IPS DF 6.9 (cell line): ENCODE data around the gene DCLK1.

Experiments
- DNase-seq: peaks from one replicate; pipeline ENCODE4 v3.0.0-alpha.2; 2013; ENCODE audit warnings: low read depth, low spot score
- H3K27ac ChIP-seq: one replicate; pipeline ENCODE4 v1.5.1; 2013; ENCODE audit warnings: low read length, control low read depth
- H3K27me3 ChIP-seq: 2 replicates; pipeline ENCODE4 v1.6.1; 2013; ENCODE audit warnings: mild to moderate bottlenecking, low read length; ENCODE audit not compliant: control insufficient read depth, insufficient read depth
- H3K36me3 ChIP-seq: 2 replicates; pipeline ENCODE4 v1.6.1; 2013; ENCODE audit warnings: low read length; ENCODE audit not compliant: control insufficient read depth, insufficient read depth
- H3K4me1 ChIP-seq: 2 replicates; pipeline ENCODE4 v1.6.1; 2013; ENCODE audit warnings: low read length; ENCODE audit not compliant: control insufficient read depth, insufficient read depth
- H3K4me3 ChIP-seq: 2 replicates; pipeline ENCODE4 v1.5.1; 2013; ENCODE audit warnings: mild to moderate bottlenecking, low read length
- H3K9me3 ChIP-seq: 2 replicates; pipeline ENCODE4 v1.6.1; 2013; ENCODE audit warnings: low read length, inconsistent platforms; ENCODE audit not compliant: control insufficient read depth, insufficient read depth
- WGBS: extraction: QIAGEN DNeasy Blood & Tissue Kit; methylation state at CpG from one replicate; pipeline ENCODE4 v1.1.7; 2013; ENCODE audit warnings: mixed read lengths, missing lambda C conversion rate; ENCODE audit not compliant: insufficient read length, insufficient coverage; 5-methylcytosine and 5-hydroxymethylcytosine counted together

The DCLK1 gene

GRCh38 chr13:36089130-36089647 lies 42.0 kb downstream of the DCLK1 start:
- no peak for DNase-seq
- Histone ChIP-seq H3K4me3 (no peak overlapping the region), H3K27ac (no peak overlapping the region), H3K9me3 (no peaks in the 10 kb centered on the region), H3K27me3 (no peaks in the 10 kb centered on the region), H3K36me3 (no peaks in the 10 kb centered on the region), H3K4me1 (no peaks in the 10 kb centered on the region; the same call in 1 of the 2 replicates)
- no CpG with 5 or more reads among the region's 7 CpGs for WGBS

DNA sequence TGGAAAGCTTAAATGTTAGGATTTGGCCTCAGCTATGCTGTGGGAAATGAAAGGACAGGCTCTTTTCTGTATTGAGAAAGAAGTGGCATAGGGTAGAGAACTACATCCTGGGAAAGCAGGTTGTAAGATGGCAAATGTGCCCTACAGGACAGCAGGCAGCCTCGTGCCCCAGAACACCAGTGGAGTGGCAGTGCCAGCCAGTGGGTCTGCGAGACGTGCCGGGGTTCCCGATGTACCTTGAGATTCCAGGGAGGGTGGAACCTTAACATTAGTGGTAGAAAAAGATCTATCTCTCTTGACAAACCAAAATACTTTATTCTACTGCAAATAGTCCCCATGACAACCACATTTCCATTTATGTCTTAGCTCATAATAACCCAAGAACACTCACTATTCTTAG lies 42.7 kb downstream of the DCLK1 start:
- no peak for DNase-seq
- no peak overlapping the region for H3K27ac ChIP-seq
- H3K4me3 ChIP-seq = no peak overlapping the region
- no peaks in the 10 kb centered on the region for H3K36me3 ChIP-seq
- no peaks in the 10 kb centered on the region for H3K9me3 ChIP-seq
- WGBS = no CpG with 5 or more reads among the region's 5 CpGs
- no peaks in the 10 kb centered on the region; the same call in 1 of the 2 replicates for H3K4me1 ChIP-seq
- no peaks in the 10 kb centered on the region for H3K27me3 ChIP-seq

GRCh38 chr13:36088001-36088400 lies 43.2 kb downstream of the DCLK1 start:
- H3K4me1 ChIP-seq = no peaks in the 10 kb centered on the region; the same call in 1 of the 2 replicates
- no peak for DNase-seq
- no CpG with 5 or more reads among the region's 2 CpGs for WGBS
- H3K9me3 ChIP-seq = no peaks in the 10 kb centered on the region
- no peaks in the 10 kb centered on the region for H3K27me3 ChIP-seq
- H3K27ac ChIP-seq = no peak overlapping the region
- no peaks in the 10 kb centered on the region for H3K36me3 ChIP-seq
- no peak overlapping the region for H3K4me3 ChIP-seq

DNA sequence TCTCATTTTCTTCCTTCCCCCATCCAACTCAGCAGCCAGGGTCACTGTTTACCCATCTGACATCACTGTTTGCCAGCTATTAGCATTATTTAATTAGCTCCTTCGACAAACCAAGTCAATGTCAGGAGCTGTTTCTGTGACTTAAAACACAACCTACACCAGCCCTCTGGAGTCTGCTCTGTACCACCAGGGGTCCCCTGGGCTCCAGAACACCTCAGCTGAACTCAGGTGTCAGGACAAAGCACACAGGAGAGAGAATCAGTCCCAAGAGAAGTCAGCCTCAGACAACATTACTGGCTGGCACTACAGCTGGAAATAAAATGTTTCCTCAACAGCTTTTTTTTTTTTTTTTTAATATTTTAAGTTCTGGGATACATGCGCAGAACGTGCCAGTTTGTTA lies 45.1 kb downstream of the DCLK1 start:
- no peak overlapping the region for H3K4me3 ChIP-seq

GRCh38 chr13:36084131-36084530 lies 47.1 kb downstream of the DCLK1 start:
- Histone ChIP-seq H3K36me3 (no peaks in the 10 kb centered on the region), H3K4me3 (no peak overlapping the region), H3K9me3 (no peaks in the 10 kb centered on the region), H3K4me1 (no peaks in the 10 kb centered on the region; the same call in 1 of the 2 replicates), H3K27ac (no peak overlapping the region), H3K27me3 (no peaks in the 10 kb centered on the region)
- no peak for DNase-seq
- no CpG with 5 or more reads among the region's 6 CpGs for WGBS

More for the DNA sequence above, 45.1 kb downstream of the DCLK1 start:
- DNase-seq = no peak
- Histone ChIP-seq H3K27ac (no peak overlapping the region), H3K4me1 (no peaks in the 10 kb centered on the region; the same call in 1 of the 2 replicates), H3K36me3 (no peaks in the 10 kb centered on the region), H3K9me3 (no peaks in the 10 kb centered on the region), H3K27me3 (no peaks in the 10 kb centered on the region)
- WGBS = no CpG with 5 or more reads among the region's 3 CpGs

DNA sequence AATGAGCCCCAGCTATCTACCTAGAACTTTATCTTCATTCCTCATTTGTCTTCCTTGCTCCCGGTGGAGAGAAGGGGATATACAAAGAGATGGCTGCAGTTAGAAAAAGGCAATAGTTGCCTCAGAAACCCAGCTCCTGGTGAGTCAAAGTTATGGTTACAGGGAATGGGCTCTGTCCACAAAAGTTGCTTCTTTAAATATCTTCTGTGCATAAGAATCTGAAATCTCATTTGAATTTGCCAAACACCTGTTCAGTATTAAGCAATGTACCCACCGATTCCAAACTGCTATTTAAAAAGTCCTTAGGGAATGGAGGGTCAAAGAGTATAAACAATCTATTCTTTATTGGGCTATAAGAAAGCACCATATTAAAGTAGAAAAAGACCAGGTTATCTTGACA lies 48.4 kb downstream of the DCLK1 start:
- no peaks in the 10 kb centered on the region for H3K36me3 ChIP-seq
- H3K9me3 ChIP-seq = no peaks in the 10 kb centered on the region
- H3K4me3 ChIP-seq = no peak overlapping the region
- WGBS = no CpG with 5 or more reads among the region's 2 CpGs
- DNase-seq = no peak
- H3K27me3 ChIP-seq = no peaks in the 10 kb centered on the region
- H3K27ac ChIP-seq = no peak overlapping the region
- no peaks in the 10 kb centered on the region; the same call in 1 of the 2 replicates for H3K4me1 ChIP-seq

GRCh38 chr13:36082396-36082795 lies 48.8 kb downstream of the DCLK1 start:
- WGBS = no CpG with 5 or more reads among the region's 2 CpGs
- no peaks in the 10 kb centered on the region; the same call in 1 of the 2 replicates for H3K4me1 ChIP-seq
- no peaks in the 10 kb centered on the region for H3K27me3 ChIP-seq
- H3K9me3 ChIP-seq = no peaks in the 10 kb centered on the region
- H3K27ac ChIP-seq = no peak overlapping the region
- no peak overlapping the region for H3K4me3 ChIP-seq
- H3K36me3 ChIP-seq = no peaks in the 10 kb centered on the region
- DNase-seq = no peak

- no peaks in the 10 kb centered on the region for H3K4me1 ChIP-seq
- no peak for DNase-seq
- H3K4me3 ChIP-seq = no peak overlapping the region
These were observed 55.0 kb downstream of the DCLK1 start for GRCh38 chr13:36076211-36076610.

GRCh38 chr13:36074659-36075058 lies 56.5 kb downstream of the DCLK1 start:
- Histone ChIP-seq H3K27me3 (no peaks in the 10 kb centered on the region), H3K4me1 (no peaks in the 10 kb centered on the region), H3K27ac (no peak overlapping the region), H3K4me3 (no peak overlapping the region), H3K9me3 (no peaks in the 10 kb centered on the region), H3K36me3 (no peaks in the 10 kb centered on the region)
- no CpG with 5 or more reads among the region's 3 CpGs for WGBS
- no peak for DNase-seq

More at GRCh38 chr13:36076211-36076610, 55.0 kb downstream of the DCLK1 start:
- no peak overlapping the region for H3K27ac ChIP-seq
- H3K27me3 ChIP-seq = no peaks in the 10 kb centered on the region
- H3K36me3 ChIP-seq = no peaks in the 10 kb centered on the region
- no peaks in the 10 kb centered on the region for H3K9me3 ChIP-seq

- no CpG with 5 or more reads among the region's 4 CpGs for WGBS
- Histone ChIP-seq H3K27me3 (no peaks in the 10 kb centered on the region), H3K36me3 (no peaks in the 10 kb centered on the region), H3K4me3 (no peak overlapping the region), H3K4me1 (no peaks in the 10 kb centered on the region), H3K27ac (no peak overlapping the region), H3K9me3 (no peaks in the 10 kb centered on the region)
- DNase-seq = no peak
These were observed 58.8 kb downstream of the DCLK1 start for GRCh38 chr13:36072152-36072935.
